GM21619 (cell line): ENCODE results near the gene UBE3B.

Source experiments
- ATAC-seq: cut with Tn5 transposase; IDR thresholded peaks from one replicate; pipeline ENCODE4 v1.9.1; 2021; ENCODE audit not compliant: unreplicated experiment

The UBE3B gene

DNA sequence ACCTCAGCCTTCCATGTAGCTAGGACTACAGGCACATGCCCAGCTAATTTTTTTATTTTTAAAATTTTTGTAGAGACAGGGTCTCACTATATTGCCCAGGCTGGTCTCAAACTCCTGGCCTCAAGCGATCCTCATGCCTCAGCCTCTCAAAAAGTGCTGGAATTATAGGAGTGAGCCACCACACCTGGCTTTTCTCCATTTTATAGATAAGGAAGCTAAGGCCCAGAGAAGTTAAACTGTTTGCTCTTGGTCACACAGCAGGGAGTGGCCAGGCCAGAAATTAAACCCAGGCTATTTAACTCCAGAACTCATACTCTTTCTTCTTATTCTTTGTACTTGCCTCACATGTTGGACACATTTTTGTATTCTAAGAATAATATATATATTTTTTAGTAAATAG lies 16.5 kb downstream of the UBE3B start:
- no peak for ATAC-seq

DNA sequence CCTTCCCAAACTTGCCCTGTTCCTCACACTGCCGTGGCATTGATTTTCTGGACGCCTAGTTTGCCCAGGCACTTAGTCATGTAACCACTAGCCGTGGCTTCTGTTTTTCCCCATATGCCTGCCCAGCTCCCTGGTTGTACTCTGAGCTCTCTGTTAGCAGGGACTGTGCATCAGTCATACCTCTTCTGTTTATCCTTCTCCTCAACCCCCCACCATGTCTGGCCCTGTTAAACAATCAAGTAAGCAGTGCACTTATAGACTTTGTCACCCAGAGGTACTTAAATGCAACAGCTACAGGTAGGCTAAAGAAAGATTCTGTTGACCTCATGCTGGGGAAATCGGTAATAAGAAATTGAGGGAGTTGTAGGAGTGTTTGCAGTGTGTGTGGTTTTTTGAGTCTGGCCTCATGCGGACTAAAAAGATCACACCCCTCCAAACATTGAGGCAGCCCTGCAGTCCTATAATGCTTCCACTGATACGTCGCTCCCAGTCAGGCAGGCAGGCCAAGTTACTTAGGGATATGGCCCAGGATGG lies 17.0 kb downstream of the UBE3B start:
- no peak for ATAC-seq

DNA sequence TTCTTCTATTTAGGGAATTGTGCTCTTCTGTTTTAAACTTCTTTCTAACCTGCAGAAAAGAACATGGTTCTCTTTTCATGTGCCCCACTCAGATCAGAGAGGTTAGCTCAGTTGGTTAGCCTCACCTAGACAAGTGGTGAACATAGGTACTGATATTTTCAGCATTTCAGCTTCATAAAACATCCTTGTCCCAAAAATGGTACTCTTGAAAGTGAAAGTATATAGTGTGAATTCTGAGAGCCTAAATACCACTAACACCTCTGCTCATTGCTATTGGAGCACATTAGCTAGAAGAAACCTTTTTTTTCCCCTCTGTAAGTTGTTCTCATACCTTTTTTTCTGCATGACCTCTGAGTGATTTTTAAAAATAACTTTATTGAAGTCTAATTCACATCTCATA lies 17.6 kb downstream of the UBE3B start:
- no peak for ATAC-seq

DNA sequence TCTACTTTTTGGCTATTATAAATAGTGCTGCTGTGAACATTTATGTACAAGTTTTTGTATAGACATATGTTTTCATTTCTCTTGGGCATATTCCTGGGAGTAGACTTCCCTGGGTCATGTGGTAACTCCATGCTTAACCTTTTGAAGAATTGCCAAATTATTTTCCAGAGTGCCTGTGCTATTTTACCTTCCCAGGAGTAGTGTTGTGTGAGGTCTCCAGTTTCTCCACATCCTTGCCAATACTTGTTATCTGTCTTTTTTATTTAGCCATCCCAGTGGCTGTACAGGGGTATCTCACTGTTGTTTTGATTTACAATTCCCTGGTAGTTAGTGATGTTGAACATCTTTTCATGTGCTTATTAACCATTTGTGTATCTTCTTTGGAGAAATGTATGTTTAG lies 18.9 kb downstream of the UBE3B start:
- no peak for ATAC-seq

DNA sequence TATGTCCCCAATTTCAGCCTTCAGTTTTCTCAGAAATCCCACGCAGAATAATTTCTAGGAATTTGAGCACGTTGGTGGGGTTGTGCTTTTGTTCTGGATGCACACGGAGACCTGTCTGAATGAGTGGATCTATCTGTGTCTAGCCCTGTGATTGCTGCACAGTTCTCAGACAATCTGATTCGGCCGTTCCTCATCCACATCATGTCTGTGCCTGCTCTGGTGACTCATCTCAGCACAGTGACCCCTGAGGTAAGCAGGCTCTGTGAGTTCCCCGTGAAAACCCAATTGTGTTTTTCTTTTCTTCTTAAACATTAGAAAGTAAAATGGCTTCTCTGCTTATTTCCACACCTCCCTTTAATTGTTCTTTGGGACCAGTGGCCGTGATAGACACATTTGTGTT lies 20.2 kb downstream of the UBE3B start:
- ATAC-seq = no peak

DNA sequence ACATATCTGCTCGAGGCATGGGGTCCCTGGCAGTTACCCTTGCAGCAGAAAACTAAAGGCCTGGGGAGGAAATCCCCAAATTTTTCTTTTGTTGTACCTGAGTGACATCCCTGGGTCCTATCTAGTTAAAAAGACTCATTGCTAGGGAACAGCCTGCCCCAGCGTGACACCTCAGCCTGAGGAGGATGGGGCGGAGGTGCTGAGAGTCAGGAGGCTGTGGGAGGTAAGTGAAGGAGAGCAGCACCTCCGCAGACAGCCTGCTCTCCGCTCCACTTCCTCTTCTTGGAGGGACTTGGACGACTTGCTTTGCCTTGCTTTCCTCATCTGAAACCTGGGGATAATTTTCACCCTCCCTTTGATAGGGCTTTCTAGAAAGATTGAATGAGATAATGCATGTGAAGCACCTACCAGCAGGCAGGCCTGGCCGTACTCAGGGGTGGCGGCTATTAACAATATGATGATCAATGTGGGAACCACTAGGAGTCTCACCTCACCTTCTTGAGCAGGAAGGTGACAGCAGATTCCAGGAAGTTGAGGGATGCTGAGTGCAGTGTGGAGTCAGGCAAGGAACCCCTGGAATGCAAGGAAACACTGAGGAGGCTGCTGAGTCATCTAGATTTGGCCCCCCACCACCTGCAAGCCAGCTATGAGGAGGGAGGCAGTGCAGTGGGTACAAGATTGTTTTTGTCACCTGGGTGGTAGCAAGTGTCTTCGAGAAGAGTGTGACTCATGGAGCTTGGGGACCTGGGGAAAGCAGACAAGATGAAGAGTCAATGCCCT lies 23.2 kb downstream of the UBE3B start:
- no peak for ATAC-seq

DNA sequence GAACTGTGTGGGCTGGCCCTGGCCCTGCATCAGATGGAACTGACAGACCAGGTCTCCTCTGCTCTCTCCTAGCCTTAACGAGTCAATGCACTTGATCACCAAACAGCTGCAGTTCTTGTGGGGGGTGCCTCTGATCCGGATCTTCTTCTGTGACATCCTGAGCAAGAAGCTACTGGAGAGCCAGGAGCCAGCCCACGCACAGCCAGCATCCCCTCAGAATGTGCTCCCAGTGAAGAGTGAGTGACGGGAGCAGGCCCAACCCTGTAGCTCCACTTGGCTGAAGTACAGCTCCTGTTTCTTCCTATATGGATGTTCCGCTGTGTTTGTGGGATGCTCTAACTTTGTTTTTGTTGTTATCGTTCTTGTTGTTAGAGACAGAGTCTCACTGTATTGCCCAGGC lies 23.9 kb downstream of the UBE3B start:
- no peak for ATAC-seq

DNA sequence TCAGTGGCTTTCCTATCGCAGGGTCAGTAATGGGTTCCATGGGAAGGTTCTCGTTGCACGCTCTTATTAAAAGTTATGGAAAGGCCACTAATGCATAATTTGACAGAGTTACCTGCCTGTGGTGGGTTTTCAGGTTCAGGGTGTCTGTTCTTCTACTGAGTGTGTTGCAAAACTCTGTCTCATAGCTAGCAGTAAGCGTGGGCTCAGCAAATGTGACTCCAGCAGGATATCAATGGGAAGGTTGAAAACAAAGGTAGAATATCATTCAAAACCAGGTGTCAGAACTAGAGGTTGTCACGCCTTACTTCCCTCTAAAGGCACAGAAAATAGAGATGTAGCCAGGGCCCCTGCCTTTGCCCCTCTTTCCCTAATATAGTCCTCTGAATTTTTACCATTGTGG lies 24.9 kb downstream of the UBE3B start:
- no peak for ATAC-seq

DNA sequence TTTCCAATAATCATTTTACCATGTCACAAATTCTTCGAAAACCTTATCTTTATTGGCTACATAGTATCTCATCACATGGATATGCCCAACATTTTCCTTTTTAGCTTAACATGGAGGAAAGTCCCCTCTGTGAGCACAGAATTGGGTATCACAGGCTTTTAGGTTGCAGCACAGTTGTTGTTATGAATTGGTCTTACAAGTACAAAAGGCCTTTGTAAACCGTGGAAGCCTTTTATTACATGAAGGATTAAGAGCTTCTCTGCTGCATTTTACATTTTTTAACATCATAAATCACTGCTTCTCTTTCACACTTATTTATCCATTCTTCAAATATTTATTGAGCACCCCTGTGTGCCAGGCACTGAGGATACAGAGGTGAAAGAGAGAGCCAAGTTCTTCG lies 26.2 kb downstream of the UBE3B start:
- ATAC-seq = no peak

DNA sequence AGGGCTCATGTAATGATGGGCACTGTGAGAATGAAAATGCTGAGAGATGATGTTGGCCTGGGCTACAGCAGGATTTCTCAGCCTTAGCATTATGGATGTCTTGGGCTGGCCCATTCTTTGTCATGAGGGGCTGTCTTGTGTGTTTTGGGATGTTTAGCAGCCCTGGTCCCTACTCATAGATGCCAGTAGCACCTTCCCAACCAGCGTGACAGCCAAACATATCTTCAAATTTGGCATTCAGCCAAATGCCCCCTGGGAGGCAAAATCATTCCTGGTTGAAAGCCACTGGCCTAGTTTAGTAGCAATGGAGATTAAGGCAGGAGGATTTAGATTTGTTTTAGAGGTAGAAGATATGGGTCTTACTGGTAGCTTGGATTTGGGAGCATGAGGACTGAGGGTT lies 26.6 kb downstream of the UBE3B start:
- no peak for ATAC-seq

DNA sequence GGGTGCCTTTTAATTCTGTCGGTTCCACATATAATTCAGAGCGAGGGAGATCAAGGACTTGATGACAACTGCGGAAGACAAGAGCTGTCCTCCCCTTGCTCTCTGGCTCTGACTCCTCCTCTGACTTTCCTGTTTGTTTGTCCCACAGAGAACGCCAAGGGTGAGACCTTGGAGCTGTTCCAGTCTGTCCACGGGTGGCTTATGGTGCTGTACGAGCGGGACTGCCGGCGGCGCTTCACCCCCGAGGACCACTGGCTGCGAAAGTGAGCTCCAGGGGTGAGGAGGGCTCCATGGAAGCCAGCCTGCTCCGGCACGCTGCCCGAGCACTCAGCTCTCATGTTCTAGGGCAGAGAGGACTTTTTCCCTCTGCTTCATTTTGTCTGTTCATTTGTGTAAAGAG lies 32.8 kb downstream of the UBE3B start:
- ATAC-seq = no peak

DNA sequence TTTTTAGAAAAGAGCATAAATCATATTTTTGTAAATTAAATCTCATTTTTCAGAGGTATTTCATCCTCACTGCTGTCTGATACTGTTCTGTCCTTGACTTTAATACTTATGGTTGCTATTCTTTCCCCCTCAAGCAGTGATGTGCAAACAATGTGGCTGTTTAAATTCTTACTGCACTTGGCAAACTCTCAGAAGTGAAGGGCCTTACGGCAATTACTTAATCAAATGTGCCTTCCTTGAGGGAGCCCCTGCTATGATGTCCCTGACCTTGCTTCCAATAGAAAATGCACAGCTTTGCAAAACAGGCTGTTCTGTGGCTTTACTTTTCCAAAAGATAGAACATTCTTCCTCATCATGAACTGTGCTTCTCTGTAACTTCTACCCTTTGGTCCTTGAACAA lies 35.2 kb downstream of the UBE3B start:
- no peak for ATAC-seq

DNA sequence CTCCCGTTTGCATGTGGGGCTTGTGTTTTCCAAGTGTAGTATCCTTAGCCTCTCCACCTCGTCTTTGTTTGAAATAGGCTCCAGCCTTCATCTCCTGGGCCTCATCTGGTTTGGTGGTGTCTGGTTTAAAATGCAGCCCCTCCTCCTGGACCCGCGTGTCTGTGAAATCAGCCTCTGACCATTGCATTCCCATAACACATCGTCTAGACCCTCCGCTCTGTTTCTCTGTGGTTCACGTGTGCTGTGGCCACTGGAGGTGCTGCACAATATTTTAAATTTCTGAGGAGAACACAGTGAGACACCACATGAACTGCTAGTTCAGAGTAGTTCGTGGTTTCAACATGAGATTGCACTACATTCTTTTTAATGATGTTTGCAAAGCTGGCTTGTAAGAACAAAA lies 35.6 kb downstream of the UBE3B start:
- no peak for ATAC-seq

DNA sequence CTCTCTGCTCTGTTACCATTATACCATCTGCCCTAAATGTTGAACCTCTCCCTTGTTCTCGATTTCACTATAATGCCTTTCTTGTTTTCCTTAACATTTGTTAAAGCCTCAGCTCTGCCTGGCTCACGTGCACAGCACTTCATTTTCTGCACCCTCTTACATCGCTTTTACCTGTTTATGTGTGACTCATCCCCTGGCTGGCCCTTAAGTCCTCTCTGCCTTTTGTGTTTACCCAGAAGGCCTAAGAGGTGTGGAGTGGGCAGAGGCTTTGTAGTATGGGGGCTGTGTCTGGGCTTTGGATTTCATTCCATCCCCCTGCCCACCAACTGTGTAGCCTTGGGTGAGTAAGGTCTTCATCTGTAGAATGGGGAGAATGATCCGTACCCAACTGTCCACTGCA lies 36.5 kb downstream of the UBE3B start:
- no peak for ATAC-seq

DNA sequence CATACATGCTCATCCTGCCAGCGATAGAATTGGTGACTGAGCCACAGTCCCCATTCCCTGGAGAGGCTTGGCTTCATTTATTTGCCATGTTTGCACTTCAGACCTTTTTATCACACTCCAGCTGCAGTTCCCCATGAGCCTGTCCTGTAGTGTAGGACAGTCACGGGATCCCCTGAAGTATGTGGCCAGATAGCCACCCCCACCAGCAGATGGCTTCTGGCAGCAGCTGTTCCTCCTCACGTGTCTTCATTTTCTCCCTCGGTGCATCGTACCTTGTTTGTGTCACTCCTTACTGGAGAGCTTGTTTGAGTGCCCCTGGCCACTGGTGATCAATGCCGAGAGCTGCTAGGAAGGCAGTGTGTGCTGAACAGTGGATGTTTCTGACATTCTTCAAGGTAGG lies 40.2 kb downstream of the UBE3B start:
- no peak for ATAC-seq

DNA sequence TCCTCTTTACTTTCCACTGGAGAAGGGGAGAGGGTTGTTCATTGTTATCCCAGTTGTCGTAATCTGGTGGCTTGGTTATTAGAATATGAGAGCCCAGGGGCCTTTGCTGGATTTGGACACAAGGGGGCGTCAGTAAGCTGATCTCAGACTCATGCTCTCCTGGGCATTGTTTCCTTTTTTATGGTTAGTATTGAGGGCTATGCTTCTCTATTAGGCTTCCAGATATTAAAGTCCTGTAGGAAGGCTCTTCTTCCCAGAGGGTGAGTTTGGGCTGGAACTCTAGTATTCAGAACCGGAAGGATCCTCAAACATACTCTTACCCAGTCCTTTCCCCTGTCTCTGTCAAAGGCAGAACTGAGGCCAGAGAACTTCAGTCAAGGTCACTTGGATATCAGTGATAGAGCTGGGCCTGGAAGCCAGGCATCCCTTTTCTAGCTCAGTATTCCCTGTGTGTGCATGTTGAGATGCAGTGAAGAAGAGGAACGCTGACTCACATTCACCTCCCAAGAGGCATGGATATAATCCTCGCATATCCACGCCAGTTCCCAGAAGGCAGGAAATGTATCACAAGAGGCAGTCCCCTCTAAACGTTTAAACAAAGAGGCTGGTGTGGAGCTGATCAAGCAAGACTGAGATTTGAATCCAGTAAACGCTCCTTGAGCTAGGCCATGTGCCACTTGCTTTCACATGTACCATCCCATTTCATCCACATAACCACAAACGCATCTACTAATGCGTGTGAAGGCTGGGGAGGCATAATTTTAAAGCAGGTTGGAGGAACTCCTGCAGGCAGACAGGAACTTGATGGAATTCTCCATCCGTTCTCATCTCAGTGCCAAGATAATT lies 41.6 kb downstream of the UBE3B start:
- no peak for ATAC-seq

DNA sequence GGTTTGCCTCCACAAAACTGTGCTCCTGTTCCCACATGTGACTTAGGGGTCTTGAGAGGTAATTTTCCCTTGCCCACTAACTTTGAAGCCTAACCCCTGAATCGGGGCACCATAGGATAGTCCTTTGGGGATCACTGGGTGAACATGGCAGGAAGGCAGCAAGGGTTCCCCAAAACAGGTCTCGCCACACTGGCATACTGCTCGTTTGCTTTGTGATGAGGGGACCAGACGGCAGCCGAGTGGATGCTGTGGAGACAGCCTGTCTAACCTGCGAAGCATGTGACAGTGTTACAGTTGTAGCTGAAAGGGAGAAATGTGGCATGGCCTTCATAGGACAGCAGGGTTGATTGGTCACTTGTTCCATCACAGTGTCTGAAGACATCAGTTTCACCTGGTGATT lies 42.4 kb downstream of the UBE3B start:
- ATAC-seq = no peak

DNA sequence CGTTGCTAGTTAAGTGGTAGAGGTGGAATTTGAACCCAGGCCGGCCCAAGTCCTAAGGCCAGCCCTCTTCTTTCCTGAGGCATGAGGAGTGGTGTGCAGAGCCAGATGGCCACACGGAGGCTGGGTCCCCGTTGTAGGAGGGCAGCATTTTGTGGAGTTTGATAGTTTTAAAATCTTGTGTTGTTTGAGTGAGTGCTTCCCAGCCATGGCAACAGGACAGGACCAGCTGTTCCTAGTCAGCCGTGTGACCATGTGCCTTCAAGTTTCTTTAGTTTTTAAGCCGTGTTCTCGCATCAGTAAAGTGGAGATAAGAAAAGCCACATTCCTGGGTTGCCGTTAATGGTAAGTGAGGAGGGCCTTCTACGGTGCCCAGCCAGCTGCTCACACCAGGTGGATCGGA lies 44.4 kb downstream of the UBE3B start:
- ATAC-seq = no peak

DNA sequence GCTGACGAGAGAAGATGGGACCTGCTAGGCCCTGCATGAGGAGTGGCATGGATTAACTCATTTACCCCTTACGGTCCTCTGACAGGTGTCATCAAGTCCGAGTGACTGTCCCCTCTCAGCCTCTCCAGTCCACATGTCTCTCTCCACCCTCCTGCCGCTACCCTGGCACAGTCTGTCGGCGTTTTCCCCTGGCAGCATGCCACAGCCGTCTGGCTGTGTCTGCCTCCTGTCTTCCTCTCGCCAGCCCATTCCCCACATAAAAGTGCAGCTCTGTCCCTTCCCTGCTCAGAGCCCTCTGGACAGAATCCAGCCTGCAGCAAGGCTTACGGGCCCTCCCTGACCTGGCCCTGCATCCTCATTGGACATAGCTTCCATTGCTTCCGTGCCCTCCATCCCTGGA lies 45.6 kb downstream of the UBE3B start:
- no peak for ATAC-seq

DNA sequence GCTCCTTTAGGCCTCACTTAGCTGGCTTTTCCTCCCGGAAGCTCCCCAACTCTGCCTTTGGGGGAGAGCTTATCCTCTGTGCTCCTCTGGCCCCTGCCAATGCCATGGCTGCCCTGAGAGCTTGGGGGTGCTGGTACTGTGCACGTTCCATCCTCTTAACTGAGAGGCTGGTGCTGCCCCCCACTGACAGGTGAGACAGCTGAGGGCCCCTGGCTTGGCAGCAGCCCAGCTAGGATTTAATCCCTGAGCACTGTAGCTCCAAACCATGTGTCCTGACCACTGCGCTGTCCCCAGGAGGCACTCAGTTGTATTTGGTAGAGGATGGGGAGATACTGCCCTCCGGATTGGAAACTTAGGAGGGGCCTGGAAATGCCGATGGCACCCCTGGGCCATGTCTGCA lies 46.1 kb downstream of the UBE3B start:
- no peak for ATAC-seq

DNA sequence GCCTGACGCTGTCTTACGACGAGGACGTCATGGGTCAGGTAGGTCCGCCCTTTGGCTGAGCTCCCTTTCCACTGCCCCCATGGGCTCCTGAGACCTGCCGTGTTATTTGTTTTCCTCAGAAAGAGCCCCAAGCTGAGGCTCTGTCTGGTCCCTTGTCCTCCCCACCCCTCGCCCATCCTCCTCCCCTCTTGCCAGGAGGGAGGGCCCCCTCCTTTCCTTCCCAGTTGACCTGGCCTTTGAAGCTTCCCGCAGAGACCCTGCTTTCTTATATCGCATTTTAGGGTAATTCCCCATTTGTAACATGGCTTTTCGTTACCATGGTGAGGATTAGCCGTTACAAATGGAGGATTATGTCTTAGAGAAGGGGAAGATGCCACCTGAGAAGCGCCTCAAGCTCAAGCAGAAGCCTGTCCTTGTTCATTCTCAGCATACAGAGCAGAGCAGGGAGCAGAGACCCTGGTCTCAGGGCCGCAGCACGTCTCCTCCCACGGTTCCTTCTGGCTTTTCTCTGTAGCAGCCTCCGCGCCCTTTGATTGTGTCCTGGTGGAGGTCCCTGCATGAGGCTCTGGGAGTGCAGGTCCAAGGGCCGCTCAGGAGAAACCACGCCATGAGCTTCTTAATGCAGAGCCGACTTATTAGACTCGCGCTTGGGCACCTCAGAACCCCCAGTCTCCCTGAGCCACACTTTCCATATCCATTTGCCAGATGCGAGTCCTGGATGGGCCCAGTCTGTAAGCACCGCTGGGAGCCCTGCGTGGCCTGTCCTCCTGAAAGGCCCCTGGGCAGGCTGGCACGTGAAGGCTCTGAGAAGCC lies 47.2 kb downstream of the UBE3B start:
- ATAC-seq = no peak

DNA sequence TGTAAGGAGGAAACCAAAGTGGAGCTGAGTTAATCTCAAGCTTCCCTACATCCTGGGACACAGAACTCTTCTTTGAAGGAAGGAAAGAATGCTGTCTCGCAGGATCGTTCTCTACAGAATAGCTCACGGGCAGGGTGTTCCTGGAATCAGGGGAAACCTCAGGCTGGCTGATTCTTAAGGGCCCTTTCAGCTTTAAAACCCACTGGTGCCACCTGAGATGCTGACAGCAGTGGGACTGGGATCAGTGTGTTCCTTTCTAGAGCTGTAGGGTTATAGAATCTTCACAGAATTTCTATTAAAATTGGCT lies 47.8 kb downstream of the UBE3B start:
- no peak for ATAC-seq
